Left ventricle myocardium inferior (tissue), 1 donor: ENCODE results near the gene SEMA4D. TPM values are rescaled to one million over a fixed set of nuclear protein-coding genes. Genes with fewer than 3 reads are reported as not detected.
A peak's percentile ranks its signal among the peaks of the same experiment; 100 is the strongest.

Experiments used
- DNase-seq: peaks from one replicate; pipeline ENCODE4 v3.0.0-alpha.2; 2020
- H3K27ac ChIP-seq: fragments of 200-600 bp; replicated peaks from 2 replicates; pipeline ENCODE4 v1.8.0; 2021
- H3K27me3 ChIP-seq: fragments of 200-600 bp; 2 replicates; pipeline ENCODE4 v1.8.0; 2021; ENCODE audit warnings: low read depth
- H3K36me3 ChIP-seq: fragments of 200-600 bp; 2 replicates; pipeline ENCODE4 v1.8.0; 2021
- H3K4me1 ChIP-seq: fragments of 200-600 bp; 2 replicates; pipeline ENCODE4 v1.8.0; 2021
- H3K4me3 ChIP-seq: fragments of 200-600 bp; 2 replicates; pipeline ENCODE4 v1.8.0; 2021; ENCODE audit warnings: mild to moderate bottlenecking, moderate library complexity
- H3K9me3 ChIP-seq: fragments of 200-600 bp; replicated peaks from 2 replicates; pipeline ENCODE4 v1.8.0; 2021
- intact Hi-C: fragments of 100-400 bp; cut with micrococcal nuclease; formaldehyde crosslinking; loops from one replicate; pipeline ENCODE4 v1.11.0; 2022
- total RNA-seq: library from RNA; stranded (reverse); fragmentation: NEBNext Ultra II Directional; extraction: Animal tissue kit (Norgen Biotek cat#: 25700); gene quantifications from one replicate; pipeline ENCODE4 v1.2.1, GENCODE V29; 2021
- TF ChIP-seq, protein P1 (sequence below): fragments of 200-600 bp; IDR thresholded peaks from 2 replicates; pipeline ENCODE4 v1.8.0; 2021; ENCODE audit warnings: antibody characterized with exemption, mild to moderate bottlenecking, borderline replicate concordance
- donor health status: DM: no; HTN: yes; CAD: no; lungs with severe emphysema.

SEMA4D gene
- total RNA-seq, 1 donor from 2014 or later = 17.1 TPM

DNA sequence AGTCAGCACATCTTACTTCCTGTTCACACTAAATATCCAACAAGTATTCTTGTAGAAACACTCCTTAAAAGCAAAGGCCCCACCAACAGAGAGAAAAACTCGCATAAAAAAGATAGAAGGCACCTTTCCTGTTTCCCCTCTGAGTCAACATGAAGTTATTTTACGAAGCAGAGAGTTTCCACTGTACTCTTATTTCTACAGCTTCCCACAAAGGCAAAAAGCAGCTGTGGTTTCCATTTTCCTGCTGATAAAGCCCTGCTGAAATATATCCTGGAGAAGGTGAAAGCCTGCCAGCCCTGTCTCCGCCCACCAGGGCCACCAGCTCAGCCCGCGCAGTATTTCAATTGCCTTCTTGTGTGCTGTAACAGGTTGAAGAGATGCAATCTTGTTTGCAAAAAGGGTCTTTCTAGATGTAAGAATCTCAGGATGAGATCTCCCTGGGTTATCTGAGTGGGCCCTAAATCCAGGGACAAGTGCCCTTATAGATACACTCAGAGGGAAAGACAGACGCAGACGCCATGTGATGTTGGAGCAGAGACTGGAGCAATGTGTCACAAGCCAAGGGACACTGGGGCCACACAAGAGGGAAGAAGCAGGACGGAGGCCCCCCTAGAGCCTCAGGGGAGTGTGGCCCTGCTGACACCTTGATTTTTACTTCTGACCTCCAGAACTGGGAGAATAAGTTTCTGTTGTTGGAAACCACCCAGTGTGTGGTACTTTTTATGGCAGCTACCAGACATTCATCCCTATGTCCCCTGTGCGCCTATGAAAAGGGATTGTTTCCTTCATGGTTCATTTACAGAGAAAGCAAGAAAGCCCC lies 19.9 kb downstream of the SEMA4D start:
- no peak for DNase-seq
- intact Hi-C loops = no loop called here
- Histone ChIP-seq H3K9me3 (no peaks in the 10 kb centered on the region), H3K36me3 (no peaks in the 10 kb centered on the region), H3K4me1 (peaks cover 24% of the 10 kb centered on the region), H3K27ac (no peak overlapping the region), H3K27me3 (no peaks in the 10 kb centered on the region), H3K4me3 (no peak overlapping the region)
- TF ChIP-seq, protein P1, sequence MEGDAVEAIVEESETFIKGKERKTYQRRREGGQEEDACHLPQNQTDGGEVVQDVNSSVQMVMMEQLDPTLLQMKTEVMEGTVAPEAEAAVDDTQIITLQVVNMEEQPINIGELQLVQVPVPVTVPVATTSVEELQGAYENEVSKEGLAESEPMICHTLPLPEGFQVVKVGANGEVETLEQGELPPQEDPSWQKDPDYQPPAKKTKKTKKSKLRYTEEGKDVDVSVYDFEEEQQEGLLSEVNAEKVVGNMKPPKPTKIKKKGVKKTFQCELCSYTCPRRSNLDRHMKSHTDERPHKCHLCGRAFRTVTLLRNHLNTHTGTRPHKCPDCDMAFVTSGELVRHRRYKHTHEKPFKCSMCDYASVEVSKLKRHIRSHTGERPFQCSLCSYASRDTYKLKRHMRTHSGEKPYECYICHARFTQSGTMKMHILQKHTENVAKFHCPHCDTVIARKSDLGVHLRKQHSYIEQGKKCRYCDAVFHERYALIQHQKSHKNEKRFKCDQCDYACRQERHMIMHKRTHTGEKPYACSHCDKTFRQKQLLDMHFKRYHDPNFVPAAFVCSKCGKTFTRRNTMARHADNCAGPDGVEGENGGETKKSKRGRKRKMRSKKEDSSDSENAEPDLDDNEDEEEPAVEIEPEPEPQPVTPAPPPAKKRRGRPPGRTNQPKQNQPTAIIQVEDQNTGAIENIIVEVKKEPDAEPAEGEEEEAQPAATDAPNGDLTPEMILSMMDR = peak; percentile 21

GRCh38 chr9:89477384-89477783 lies 20.5 kb downstream of the SEMA4D start:
- Histone ChIP-seq H3K36me3 (no peaks in the 10 kb centered on the region), H3K4me1 (peaks cover 18% of the 10 kb centered on the region), H3K9me3 (no peaks in the 10 kb centered on the region), H3K27me3 (no peaks in the 10 kb centered on the region), H3K27ac (no peak overlapping the region), H3K4me3 (no peak overlapping the region)
- intact Hi-C loops = no loop called here
- DNase-seq = no peak
- TF ChIP-seq, protein P1 = no peak

GRCh38 chr9:89476546-89476945 lies 21.4 kb downstream of the SEMA4D start:
- intact Hi-C loops = no loop called here
- no peaks in the 10 kb centered on the region for H3K9me3 ChIP-seq
- peaks cover 16% of the 10 kb centered on the region for H3K4me1 ChIP-seq
- TF ChIP-seq, protein P1 = no peak
- H3K27me3 ChIP-seq = no peaks in the 10 kb centered on the region
- H3K4me3 ChIP-seq = no peak overlapping the region
- no peak overlapping the region for H3K27ac ChIP-seq
- no peak for DNase-seq
- no peaks in the 10 kb centered on the region for H3K36me3 ChIP-seq

- H3K27me3 ChIP-seq = no peaks in the 10 kb centered on the region
- H3K9me3 ChIP-seq = no peaks in the 10 kb centered on the region
- TF ChIP-seq, protein P1 = no peak
- H3K27ac ChIP-seq = no peak overlapping the region
- H3K4me3 ChIP-seq = no peak overlapping the region
- no peak for DNase-seq
- H3K36me3 ChIP-seq = no peaks in the 10 kb centered on the region
- peaks cover 16% of the 10 kb centered on the region for H3K4me1 ChIP-seq
- intact Hi-C loops = no loop called here
Observed at GRCh38 chr9:89475891-89476440, 21.9 kb downstream of the SEMA4D start.

GRCh38 chr9:89474939-89475338 lies 23.0 kb downstream of the SEMA4D start:
- Histone ChIP-seq H3K4me1 (peaks cover 16% of the 10 kb centered on the region), H3K27ac (no peak overlapping the region), H3K9me3 (no peaks in the 10 kb centered on the region), H3K4me3 (no peak overlapping the region), H3K36me3 (no peaks in the 10 kb centered on the region), H3K27me3 (no peaks in the 10 kb centered on the region)
- intact Hi-C loops = no loop called here
- TF ChIP-seq, protein P1 = no peak
- no peak for DNase-seq
